Transverse colon (tissue), 4 donors: Measurements from ENCODE around the gene LINGO3. TPM values are rescaled to one million over a fixed set of nuclear protein-coding genes. Genes with fewer than 3 reads are reported as not detected.

Experiments
- DNase-seq: peaks from one replicate; pipeline ENCODE4 v3.0.0-alpha.2; 2019
- H3K27ac ChIP-seq, 4 donors: fragments of 200-600 bp; sonication (generic); 2 replicates each; pipeline ENCODE4 v1.5.1; 2016 to 2018; ENCODE audit warnings: inconsistent platforms in 4 of 4
- H3K27me3 ChIP-seq: fragments of 200-600 bp; sonication (generic); 2 replicates; pipeline ENCODE4 v1.5.1; 2017; ENCODE audit warnings: inconsistent platforms
- H3K36me3 ChIP-seq, 4 donors: fragments of 200-600 bp; sonication (generic); 2 replicates each; pipeline ENCODE4 v1.5.1; 2017 to 2019; ENCODE audit warnings: inconsistent platforms in 4 of 4
- H3K4me1 ChIP-seq, 4 donors: fragments of 200-600 bp; sonication (generic); 2 replicates each; pipeline ENCODE4 v1.5.1; 2017 to 2020; ENCODE audit warnings: inconsistent platforms in 4 of 4
- H3K4me3 ChIP-seq, 4 donors: fragments of 200-600 bp; sonication (generic); 1 replicate in 1 of 4; 2 replicates in 3 of 4; pipeline versions ENCODE4 v1.5.1 to v1.6.1; 2017 to 2019; ENCODE audit warnings: inconsistent platforms in 4 of 4
- H3K9me3 ChIP-seq, 2 donors: fragments of 200-600 bp; sonication (generic); 2 replicates each; pipeline ENCODE4 v1.5.1; 2017 to 2019; ENCODE audit warnings: inconsistent platforms in 2 of 2
- CTCF ChIP-seq, 5 experiments: fragments of 200-600 bp in 3 of 5; fragments of 450-650 bp in 2 of 5; sonication (generic) in 3 of 5; IDR thresholded peaks; 1 replicate in 2 of 5; 2 replicates in 3 of 5; pipeline ENCODE4 v1.5.1; 2016 to 2017; ENCODE audit warnings: antibody characterized with exemption in 5 of 5, inconsistent platforms in 3 of 5, mild to moderate bottlenecking in 2 of 5, moderate library complexity in 1 of 5
- EP300 ChIP-seq: sonication (generic); formaldehyde crosslinking; IDR thresholded peaks from one replicate; pipeline ENCODE4 v1.6.1; 2017; ENCODE audit warnings: antibody characterized with exemption, low read depth
- POLR2A ChIP-seq: fragments of 450-650 bp; IDR thresholded peaks from one replicate; pipeline ENCODE4 v1.6.1; 2016; ENCODE audit warnings: antibody characterized with exemption, mild to moderate bottlenecking, moderate library complexity
- POLR2AphosphoS5 ChIP-seq, 3 donors: sonication (generic); formaldehyde crosslinking; IDR thresholded peaks; one replicate each; pipeline ENCODE4 v1.6.1; 2016; ENCODE audit warnings: antibody characterized with exemption in 3 of 3
- WGBS, 2 donors: methylation state at CpG; one replicate each; pipeline ENCODE4 v1.1.5; 2018; ENCODE audit warnings: low coverage in 1 of 2; 5-methylcytosine and 5-hydroxymethylcytosine counted together
- in situ Hi-C, 4 donors: fragments of 200-750 bp; cut with MboI; loops; one replicate each; pipeline versions ENCODE4 v1.15.0 to v1.15.1; 2017; ENCODE audit warnings: low sequenced_read_pairs in 3 of 4, low pct_ligation_motif_present in 1 of 4, low pct_unique_long_range_greater_than_20kb in 1 of 4
- intact Hi-C: fragments of 100-400 bp; cut with DNase I; formaldehyde crosslinking; loops from one replicate; pipeline ENCODE4 v1.15.1; 2023; ENCODE audit warnings: low total_unique reads
- total RNA-seq, 4 donors: library from RNA; depleted of rRNA; stranded (reverse); fragments of >200 nt; gene quantifications; one replicate each; pipeline ENCODE4 v1.1.0, GENCODE V29; 2016

The LINGO3 gene
- total RNA-seq, 4 donors from 2014 or later: 0.27 to 1.5 (median 0.64) TPM; not detected in 1

GRCh38 chr19:2269244-2270156, 38.5 kb downstream of the LINGO3 start:
- Histone ChIP-seq H3K9me3 (no peaks in the 10 kb centered on the region), H3K27ac (peak overlapping the region; percentile 97 to 99 (median 99)), H3K4me1 (peaks cover 35 to 57% (median 53%) of the 10 kb centered on the region in 4 donors), H3K27me3 (no peaks in the 10 kb centered on the region), H3K36me3 (peaks cover 0 to 12% (median 5%) of the 10 kb centered on the region in 4 donors), H3K4me3 (peak overlapping the region; percentile 92 to 100 (median 96))
- peak; percentile 99 for DNase-seq
- intact Hi-C loops: loop anchor here (5.0 kb wide), 1 partner anchor 107 kb away; the partner anchor contains the start of gene DOT1L
- TF ChIP-seq EP300 (peak; percentile 27), POLR2AphosphoS5 (IDR thresholded peaks at IDR 0.05) (peak; percentile 100), POLR2A (peak; percentile 100), CTCF (IDR thresholded peaks at IDR 0.05) (peak in 4 of 5 experiments; percentile 18 to 69 (median 36))
- WGBS, 2 donors: 1% methylated on average over 94 of the region's 103 CpGs; no CpG with 5 or more reads in 1 of the 2 donors
- in situ Hi-C loops: loop anchor here in 1 of 4 donors (25.0 kb wide), 1 partner anchor 107 kb away; the partner anchor contains the start of genes AP3D1 and DOT1L

GRCh38 chr19:2268861-2269243, 39.1 kb downstream of the LINGO3 start:
- in situ Hi-C loops (loop anchor here in 1 of 4 donors (25.0 kb wide), 1 partner anchor 107 kb away; the partner anchor contains the start of genes AP3D1 and DOT1L), intact Hi-C loops (no loop called here)
- H3K27me3 ChIP-seq: no peaks in the 10 kb centered on the region
- WGBS, 2 donors: 2 to 17% methylated on average over 2 to 18 of the region's 19 CpGs
- H3K4me3 ChIP-seq: peak overlapping the region; percentile 49 to 99 (median 93)
- TF ChIP-seq POLR2A: no peak
- TF ChIP-seq CTCF (IDR thresholded peaks at IDR 0.05): no peak
- TF ChIP-seq POLR2AphosphoS5 (IDR thresholded peaks at IDR 0.05): no peak
- TF ChIP-seq EP300: no peak
- H3K27ac ChIP-seq: peak overlapping the region; percentile 97 to 99 (median 99)
- peaks cover 0 to 12% (median 5%) of the 10 kb centered on the region in 4 donors for H3K36me3 ChIP-seq
- no peak for DNase-seq
- H3K9me3 ChIP-seq: no peaks in the 10 kb centered on the region
- H3K4me1 ChIP-seq: peaks cover 35 to 50% (median 46%) of the 10 kb centered on the region in 4 donors

GRCh38 chr19:2268480-2268830, 39.5 kb downstream of the LINGO3 start:
- H3K36me3 ChIP-seq: peaks cover 0 to 12% (median 5%) of the 10 kb centered on the region in 4 donors
- H3K27ac ChIP-seq: peak overlapping the region; percentile 97 to 99 (median 99)
- 88 to 92% methylated on average over 4 of the region's 4 CpGs for whole genome bisulfite sequencing, 2 donors
- H3K9me3 ChIP-seq: no peaks in the 10 kb centered on the region
- in situ Hi-C loops (loop anchor here in 1 of 4 donors (25.0 kb wide), 1 partner anchor 106 kb away; the partner anchor contains the start of genes AP3D1 and DOT1L), intact Hi-C loops (no loop called here)
- H3K4me1 ChIP-seq: peaks cover 31 to 46% (median 43%) of the 10 kb centered on the region in 4 donors
- peak overlapping the region in 3 of 4 donors; percentile 92 to 99 (median 94) for H3K4me3 ChIP-seq
- DNase-seq: no peak
- TF ChIP-seq EP300: no peak
- TF ChIP-seq POLR2AphosphoS5 (IDR thresholded peaks at IDR 0.05): no peak
- TF ChIP-seq POLR2A: no peak
- no peak for TF ChIP-seq CTCF (IDR thresholded peaks at IDR 0.05)
- no peaks in the 10 kb centered on the region for H3K27me3 ChIP-seq
